Adrenal gland (tissue), 12 donors: Measurements from ENCODE around the gene GRID1. TPM values are rescaled to one million over a fixed set of nuclear protein-coding genes. Genes with fewer than 3 reads are reported as not detected.

Experiments
- DNase-seq, 7 donors: peaks; one replicate each; pipeline ENCODE4 v3.0.0-alpha.2; 2019 to 2020
- H3K27ac ChIP-seq, 5 donors: fragments of 200-600 bp; sonication (generic) in 4 of 5; 1 replicate in 3 of 5; 2 replicates in 2 of 5; pipeline versions ENCODE4 v1.5.1 to v1.8.0; 2016 to 2020; ENCODE audit warnings: mild to moderate bottlenecking in 1 of 5
- H3K27me3 ChIP-seq: fragments of 200-600 bp; 2 replicates; pipeline ENCODE4 v1.8.0; 2021
- H3K36me3 ChIP-seq, 2 donors: fragments of 200-600 bp; replicated peaks in 1 of 2; 1 replicate in 1 of 2; 2 replicates in 1 of 2; pipeline versions ENCODE4 v1.5.1 to v1.8.0; 2018 to 2022
- H3K4me1 ChIP-seq, 2 donors: fragments of 200-600 bp; replicated peaks in 1 of 2; 1 replicate in 1 of 2; 2 replicates in 1 of 2; pipeline versions ENCODE4 v1.5.1 to v1.8.0; 2018 to 2021
- H3K4me3 ChIP-seq, 4 donors: fragments of 200-600 bp; sonication (generic) in 3 of 4; one replicate each; pipeline ENCODE4 v1.5.1; 2016 to 2018
- H3K9me3 ChIP-seq, 3 donors: fragments of 200-600 bp; sonication (generic) in 1 of 3; replicated peaks in 1 of 3; 1 replicate in 2 of 3; 2 replicates in 1 of 3; pipeline versions ENCODE4 v1.5.1 to v1.8.0; 2016 to 2021
- CTCF ChIP-seq, 6 experiments: fragments of 450-650 bp in 4 of 6; fragments of 200-600 bp in 2 of 6; sonication (generic) in 1 of 6; IDR thresholded peaks; 1 replicate in 5 of 6; 2 replicates in 1 of 6; pipeline versions ENCODE4 v1.5.1 to v1.8.0; 2016 to 2021; ENCODE audit warnings: antibody characterized with exemption in 6 of 6, mild to moderate bottlenecking in 2 of 6, moderate library complexity in 1 of 6
- POLR2A ChIP-seq, 2 donors: fragments of 450-650 bp; IDR thresholded peaks; one replicate each; pipeline ENCODE4 v1.6.1; 2017; ENCODE audit warnings: antibody characterized with exemption in 2 of 2, mild to moderate bottlenecking in 2 of 2, moderate library complexity in 1 of 2
- WGBS, 4 donors: extraction: QIAGEN DNeasy Blood & Tissue Kit in 2 of 4; methylation state at CpG; one replicate each; pipeline versions ENCODE4 v1.1.5 to v1.1.7; 2013 to 2017; 5-methylcytosine and 5-hydroxymethylcytosine counted together
- intact Hi-C, 2 donors: fragments of 100-400 bp; cut with DNase I; formaldehyde crosslinking; loops; one replicate each; pipeline versions ENCODE4 v1.14.1 to v1.15.0; 2022 to 2023
- polyA plus RNA-seq, 3 donors: library from polyadenylated mRNA; stranded (reverse); fragments of 200-250 nt in 2 of 3; fragments of 350-450 nt in 1 of 3; fragmentation: Illumina TruSeq in 1 of 3; extraction: RNeasy Lipid Tissue Mini Kit (QIAGEN cat#74804) in 1 of 3; gene quantifications; one replicate each; pipeline ENCODE4 v1.2.3, GENCODE V29; 2013 to 2014
- total RNA-seq, 9 donors: library from RNA; depleted of rRNA in 4 of 9; stranded (reverse); fragments of >200 nt in 4 of 9; fragments of 120-200 nt in 1 of 9; fragmentation: NEBNext Ultra II Directional in 1 of 9; extraction: Animal tissue kit (Norgen Biotek cat#: 25700) in 1 of 9; gene quantifications; one replicate each; pipeline versions ENCODE4 v1.1.0 to v1.2.4, GENCODE V29; 2013 to 2023
- donor health status: healthy with polysubstance abuse.
- donor health status: Bipolar disorder and iron deficiency.
- donor health status: DM: yes; HTN: yes; CAD: no.
- donor health status: DM: no; HTN: no; CAD: no.
- donor health status: DM: no; HTN: no; CAD: no.
- donor health status: DM: yes; HTN: yes; CAD: no.

The GRID1 gene
- total and polyA plus RNA-seq, 12 donors: 2.2 to 8.0 (median 4.1) TPM

- no peaks in the 10 kb centered on the region for H3K27me3 ChIP-seq
- intact Hi-C loops: no loop called here
- no peaks in the 10 kb centered on the region for H3K4me1 ChIP-seq
- DNase-seq: peak in 1 of 7 donors; percentile 10
- no peaks in the 10 kb centered on the region for H3K36me3 ChIP-seq
- no peak overlapping the region for H3K27ac ChIP-seq
- no peaks in the 10 kb centered on the region for H3K9me3 ChIP-seq
- H3K4me3 ChIP-seq: no peak overlapping the region
- TF ChIP-seq POLR2A (IDR thresholded peaks at IDR 0.05): no peak
- no peak for TF ChIP-seq CTCF (IDR thresholded peaks at IDR 0.05)
- WGBS, 4 donors: 81 to 90% (median 88%) methylated on average over 2 of the region's 2 CpGs
Measured at GRCh38 chr10:86048973-86049372, 317.6 kb downstream of the GRID1 start.

GRCh38 chr10:86048571-86048970, 318.0 kb downstream of the GRID1 start:
- no peaks in the 10 kb centered on the region for H3K27me3 ChIP-seq
- H3K27ac ChIP-seq: no peak overlapping the region
- no peaks in the 10 kb centered on the region for H3K9me3 ChIP-seq
- no peak for TF ChIP-seq CTCF (IDR thresholded peaks at IDR 0.05)
- TF ChIP-seq POLR2A (IDR thresholded peaks at IDR 0.05): no peak
- H3K4me3 ChIP-seq: no peak overlapping the region
- H3K36me3 ChIP-seq: no peaks in the 10 kb centered on the region
- intact Hi-C loops: no loop called here
- H3K4me1 ChIP-seq: no peaks in the 10 kb centered on the region
- DNase-seq: no peak

GRCh38 chr10:86047588-86047987, 319.0 kb downstream of the GRID1 start:
- no peak overlapping the region for H3K4me3 ChIP-seq
- H3K27ac ChIP-seq: no peak overlapping the region
- intact Hi-C loops: no loop called here
- H3K4me1 ChIP-seq: no peaks in the 10 kb centered on the region
- no peaks in the 10 kb centered on the region for H3K27me3 ChIP-seq
- DNase-seq: no peak
- no peaks in the 10 kb centered on the region for H3K36me3 ChIP-seq
- 74 to 82% (median 78%) methylated on average over 7 of the region's 7 CpGs for WGBS, 4 donors
- TF ChIP-seq POLR2A (IDR thresholded peaks at IDR 0.05) (no peak), CTCF (IDR thresholded peaks at IDR 0.05) (no peak)
- no peaks in the 10 kb centered on the region for H3K9me3 ChIP-seq

- no peak overlapping the region for H3K27ac ChIP-seq
- H3K27me3 ChIP-seq: no peaks in the 10 kb centered on the region
- no peaks in the 10 kb centered on the region for H3K9me3 ChIP-seq
- no peaks in the 10 kb centered on the region for H3K36me3 ChIP-seq
- DNase-seq: peak in 1 of 7 donors; percentile 31
- 75 to 84% (median 81%) methylated on average over 2 of the region's 2 CpGs for WGBS, 4 donors
- H3K4me3 ChIP-seq: no peak overlapping the region
- TF ChIP-seq CTCF (IDR thresholded peaks at IDR 0.05) (no peak), POLR2A (IDR thresholded peaks at IDR 0.05) (no peak)
- intact Hi-C loops: no loop called here
- no peaks in the 10 kb centered on the region for H3K4me1 ChIP-seq
Measured at GRCh38 chr10:86046845-86047460, 319.6 kb downstream of the GRID1 start.
